Tibial nerve (tissue), 4 donors: ENCODE data around the gene MAGI2.

Source experiments
- EP300 ChIP-seq, 2 donors: sonication (generic); formaldehyde crosslinking; IDR thresholded peaks; one replicate each; pipeline ENCODE4 v1.6.1; 2017; ENCODE audit warnings: antibody characterized with exemption in 2 of 2, mild to moderate bottlenecking in 1 of 2
- TF ChIP-seq, protein P1 (sequence below), 5 experiments: fragments of 200-600 bp in 3 of 5; fragments of 450-650 bp in 2 of 5; sonication (generic) in 3 of 5; IDR thresholded peaks; one replicate each; pipeline ENCODE4 v1.5.1; 2016 to 2019; ENCODE audit warnings: antibody characterized with exemption in 5 of 5, mild to moderate bottlenecking in 3 of 5, moderate library complexity in 2 of 5

DNA sequence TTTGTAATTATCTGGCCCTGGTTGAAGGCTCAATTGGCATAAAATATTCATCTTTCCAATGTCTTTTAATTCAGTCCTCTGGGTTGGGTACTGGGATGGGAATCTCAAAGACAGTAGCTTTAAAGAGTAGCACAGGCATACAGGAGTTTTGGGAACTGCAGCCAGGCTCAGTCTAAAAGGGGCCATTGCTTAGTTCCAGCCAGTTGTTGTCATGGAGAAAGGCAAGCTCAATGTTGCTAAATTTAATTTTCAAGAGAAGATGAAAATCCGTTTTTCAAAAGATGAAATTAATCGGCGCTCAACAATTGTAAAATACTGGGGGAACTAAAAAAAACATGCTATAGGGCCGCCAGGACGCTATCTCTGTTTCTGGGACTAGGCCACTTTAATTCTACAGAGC is 1279.8 kb downstream of the MAGI2 start:
- TF ChIP-seq, protein P1, sequence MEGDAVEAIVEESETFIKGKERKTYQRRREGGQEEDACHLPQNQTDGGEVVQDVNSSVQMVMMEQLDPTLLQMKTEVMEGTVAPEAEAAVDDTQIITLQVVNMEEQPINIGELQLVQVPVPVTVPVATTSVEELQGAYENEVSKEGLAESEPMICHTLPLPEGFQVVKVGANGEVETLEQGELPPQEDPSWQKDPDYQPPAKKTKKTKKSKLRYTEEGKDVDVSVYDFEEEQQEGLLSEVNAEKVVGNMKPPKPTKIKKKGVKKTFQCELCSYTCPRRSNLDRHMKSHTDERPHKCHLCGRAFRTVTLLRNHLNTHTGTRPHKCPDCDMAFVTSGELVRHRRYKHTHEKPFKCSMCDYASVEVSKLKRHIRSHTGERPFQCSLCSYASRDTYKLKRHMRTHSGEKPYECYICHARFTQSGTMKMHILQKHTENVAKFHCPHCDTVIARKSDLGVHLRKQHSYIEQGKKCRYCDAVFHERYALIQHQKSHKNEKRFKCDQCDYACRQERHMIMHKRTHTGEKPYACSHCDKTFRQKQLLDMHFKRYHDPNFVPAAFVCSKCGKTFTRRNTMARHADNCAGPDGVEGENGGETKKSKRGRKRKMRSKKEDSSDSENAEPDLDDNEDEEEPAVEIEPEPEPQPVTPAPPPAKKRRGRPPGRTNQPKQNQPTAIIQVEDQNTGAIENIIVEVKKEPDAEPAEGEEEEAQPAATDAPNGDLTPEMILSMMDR (IDR thresholded peaks at IDR 0.05) = no peak
- TF ChIP-seq EP300 (IDR thresholded peaks at IDR 0.05) = no peak
